ENCODE data around the gene THEMIS2. TPM values are rescaled to one million over a fixed set of nuclear protein-coding genes. Genes with fewer than 3 reads are reported as not detected.
A peak's percentile ranks its signal among the peaks of the same experiment; 100 is the strongest.

The THEMIS2 gene
- total and polyA plus RNA-seq, 2 of the 13 experiments (the other 11 are each of a cell fraction or from before 2014, with no cell fraction given) = 0.38 to 1.5 TPM

DNA sequence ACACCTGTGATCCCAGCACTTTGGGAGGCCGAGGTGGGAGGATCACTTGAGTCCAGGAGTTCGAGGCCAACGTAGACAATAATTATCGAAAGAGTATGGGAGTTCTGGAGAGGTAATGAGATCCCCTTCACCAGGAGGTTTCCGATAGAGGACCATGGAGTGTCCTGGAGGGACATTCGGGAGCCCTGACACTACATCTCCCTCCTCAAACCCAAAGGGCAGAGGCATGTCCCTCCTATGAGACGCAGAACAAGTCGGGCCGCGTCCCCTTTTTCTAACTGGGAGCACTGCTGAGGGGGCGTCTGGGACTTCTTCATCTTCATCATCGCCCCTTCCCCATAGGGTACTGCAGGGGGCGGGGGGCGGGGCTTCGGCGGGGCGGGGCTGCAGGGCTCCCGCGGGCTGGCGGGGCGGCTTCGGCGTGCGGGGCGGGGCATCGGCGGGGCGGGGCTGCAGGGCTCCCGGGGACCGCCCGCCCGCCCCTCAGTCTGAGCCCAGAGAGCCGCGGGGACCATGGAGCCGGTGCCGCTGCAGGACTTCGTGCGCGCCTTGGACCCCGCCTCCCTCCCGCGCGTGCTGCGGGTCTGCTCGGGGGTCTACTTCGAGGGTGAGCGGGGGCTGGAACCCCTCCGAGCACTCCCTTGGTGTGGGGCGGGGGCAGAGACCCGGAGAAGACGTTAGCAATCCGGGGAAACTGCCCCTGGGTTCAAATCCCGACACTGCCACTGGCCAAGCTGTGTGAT is at the start of gene THEMIS2 (continued):
- TF ChIP-seq, protein P1, sequence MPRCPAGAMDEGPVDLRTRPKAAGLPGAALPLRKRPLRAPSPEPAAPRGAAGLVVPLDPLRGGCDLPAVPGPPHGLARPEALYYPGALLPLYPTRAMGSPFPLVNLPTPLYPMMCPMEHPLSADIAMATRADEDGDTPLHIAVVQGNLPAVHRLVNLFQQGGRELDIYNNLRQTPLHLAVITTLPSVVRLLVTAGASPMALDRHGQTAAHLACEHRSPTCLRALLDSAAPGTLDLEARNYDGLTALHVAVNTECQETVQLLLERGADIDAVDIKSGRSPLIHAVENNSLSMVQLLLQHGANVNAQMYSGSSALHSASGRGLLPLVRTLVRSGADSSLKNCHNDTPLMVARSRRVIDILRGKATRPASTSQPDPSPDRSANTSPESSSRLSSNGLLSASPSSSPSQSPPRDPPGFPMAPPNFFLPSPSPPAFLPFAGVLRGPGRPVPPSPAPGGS (CRISPR knock-in tag; IDR thresholded peaks at IDR 0.05) = peak; percentile 75; the same call in 1 of the 2 replicates
- TF ChIP-seq EEA1 (CRISPR knock-in tag; IDR thresholded peaks at IDR 0.05; ENCODE audit: borderline replicate concordance) = 0 out of 2 replicates have a peak, but pooled peaks have one; percentile 22
- TF ChIP-seq KLF9 (CRISPR knock-in tag; IDR thresholded peaks at IDR 0.05; ENCODE audit: low read depth) = no peak
- TF ChIP-seq, protein P2, sequence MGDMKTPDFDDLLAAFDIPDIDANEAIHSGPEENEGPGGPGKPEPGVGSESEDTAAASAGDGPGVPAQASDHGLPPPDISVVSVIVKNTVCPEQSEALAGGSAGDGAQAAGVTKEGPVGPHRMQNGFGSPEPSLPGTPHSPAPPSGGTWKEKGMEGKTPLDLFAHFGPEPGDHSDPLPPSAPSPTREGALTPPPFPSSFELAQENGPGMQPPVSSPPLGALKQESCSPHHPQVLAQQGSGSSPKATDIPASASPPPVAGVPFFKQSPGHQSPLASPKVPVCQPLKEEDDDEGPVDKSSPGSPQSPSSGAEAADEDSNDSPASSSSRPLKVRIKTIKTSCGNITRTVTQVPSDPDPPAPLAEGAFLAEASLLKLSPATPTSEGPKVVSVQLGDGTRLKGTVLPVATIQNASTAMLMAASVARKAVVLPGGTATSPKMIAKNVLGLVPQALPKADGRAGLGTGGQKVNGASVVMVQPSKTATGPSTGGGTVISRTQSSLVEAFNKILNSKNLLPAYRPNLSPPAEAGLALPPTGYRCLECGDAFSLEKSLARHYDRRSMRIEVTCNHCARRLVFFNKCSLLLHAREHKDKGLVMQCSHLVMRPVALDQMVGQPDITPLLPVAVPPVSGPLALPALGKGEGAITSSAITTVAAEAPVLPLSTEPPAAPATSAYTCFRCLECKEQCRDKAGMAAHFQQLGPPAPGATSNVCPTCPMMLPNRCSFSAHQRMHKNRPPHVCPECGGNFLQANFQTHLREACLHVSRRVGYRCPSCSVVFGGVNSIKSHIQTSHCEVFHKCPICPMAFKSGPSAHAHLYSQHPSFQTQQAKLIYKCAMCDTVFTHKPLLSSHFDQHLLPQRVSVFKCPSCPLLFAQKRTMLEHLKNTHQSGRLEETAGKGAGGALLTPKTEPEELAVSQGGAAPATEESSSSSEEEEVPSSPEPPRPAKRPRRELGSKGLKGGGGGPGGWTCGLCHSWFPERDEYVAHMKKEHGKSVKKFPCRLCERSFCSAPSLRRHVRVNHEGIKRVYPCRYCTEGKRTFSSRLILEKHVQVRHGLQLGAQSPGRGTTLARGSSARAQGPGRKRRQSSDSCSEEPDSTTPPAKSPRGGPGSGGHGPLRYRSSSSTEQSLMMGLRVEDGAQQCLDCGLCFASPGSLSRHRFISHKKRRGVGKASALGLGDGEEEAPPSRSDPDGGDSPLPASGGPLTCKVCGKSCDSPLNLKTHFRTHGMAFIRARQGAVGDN (CRISPR knock-in tag; IDR thresholded peaks at IDR 0.05) = peak; percentile 72
- no peak for TF ChIP-seq ZFYVE20 (CRISPR knock-in tag; IDR thresholded peaks at IDR 0.05; ENCODE audit: borderline replicate concordance, low read depth)

DNA sequence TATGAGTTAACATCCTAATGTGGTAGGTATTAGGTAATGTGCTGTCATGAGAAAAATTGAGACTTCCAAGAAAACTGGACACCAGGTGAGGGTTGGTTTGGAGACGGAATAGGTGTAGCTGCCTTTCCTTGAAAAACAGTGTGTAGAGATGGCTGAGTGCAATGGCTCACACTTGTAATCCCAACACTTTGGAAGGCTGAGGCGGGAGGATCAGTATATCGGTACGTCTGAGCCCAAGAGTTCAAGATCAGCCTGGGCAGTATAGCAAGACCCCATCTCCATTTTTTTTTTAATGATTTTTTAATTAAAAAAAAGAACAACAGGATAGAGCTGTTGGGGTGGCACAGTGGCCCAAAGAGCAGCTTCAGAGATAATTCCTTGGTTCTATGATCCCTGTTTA is 48.6 kb upstream of the THEMIS2 start:
- intact Hi-C loops (cut with micrococcal nuclease; ENCODE audit: unreplicated experiment) = no loop called here
- Histone ChIP-seq H3K4me3 (replicated peaks in 1 of 3; ENCODE audit: insufficient read depth in 1 of 3, low read depth in 2 of 3, low read length in 3 of 3) (no peak overlapping the region), H3K4me2 (ENCODE audit: low read depth, low read length) (no peak overlapping the region), H3K79me2 (ENCODE audit: insufficient read depth, low read length) (no peaks in the 10 kb centered on the region), H3K4me1 (ENCODE audit: insufficient read depth, low read length) (peaks cover 11% of the 10 kb centered on the region), H3K27me3 (ENCODE audit: control insufficient read depth in 1 of 2, insufficient read depth in 2 of 2, low read length in 2 of 2) (no peaks in the 10 kb centered on the region), H3K27ac (ENCODE audit: extremely low read length, insufficient read depth, low read length) (no peak overlapping the region), H4K20me1 (ENCODE audit: insufficient read depth, low read length) (no peaks in the 10 kb centered on the region), H2AFZ (ENCODE audit: low read length) (no peak overlapping the region), H3K36me3 (replicated peaks in 1 of 2; ENCODE audit: control insufficient read depth in 1 of 2, insufficient read depth in 2 of 2, low read length in 2 of 2) (peaks cover 0 to 9% of the 10 kb centered on the region in 2 experiments; a peak in 2 of 5 replicates), H3K9me3 (ENCODE audit: low read length) (no peaks in the 10 kb centered on the region), H3K9ac (ENCODE audit: insufficient read depth, low read depth, low read length) (no peak overlapping the region)
- POLR2A ChIA-PET = no interaction called here
- BruUV-seq (replicated peaks) = no TSS peak
- ATAC-seq = no peak
- DNase-seq (ENCODE audit: low spot score) = no peak
- CTCF ChIA-PET (ENCODE audit: low intra/inter-chr PET ratio, low total read pairs) = no interaction called here
- 89% methylated on average over 4 of the region's 4 CpGs for WGBS (ENCODE audit: low lambda C conversion rate)
- in situ Hi-C loops (cut with HindIII; ENCODE audit: extremely low pct_ligation_motif_present, low pct_unique_long_range_greater_than_20kb) = no loop called here
- TF ChIP-seq YEATS4 (CRISPR knock-in tag; IDR thresholded peaks at IDR 0.05; ENCODE audit: borderline replicate concordance) (no peak), NFE2L1 (CRISPR knock-in tag; IDR thresholded peaks at IDR 0.05; ENCODE audit: borderline replicate concordance) (no peak), ZNF121 (CRISPR knock-in tag; IDR thresholded peaks at IDR 0.05) (peak; percentile 34; the same call in 1 of the 2 replicates), ZNF382 (CRISPR knock-in tag; IDR thresholded peaks at IDR 0.05; ENCODE audit: borderline replicate concordance) (no peak), ZNF24 (IDR thresholded peaks at IDR 0.05) (no peak)
- TF ChIP-seq, protein P3, sequence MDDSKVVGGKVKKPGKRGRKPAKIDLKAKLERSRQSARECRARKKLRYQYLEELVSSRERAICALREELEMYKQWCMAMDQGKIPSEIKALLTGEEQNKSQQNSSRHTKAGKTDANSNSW (CRISPR knock-in tag; IDR thresholded peaks at IDR 0.05; ENCODE audit: borderline replicate concordance) = no peak
- TF ChIP-seq, protein P4, sequence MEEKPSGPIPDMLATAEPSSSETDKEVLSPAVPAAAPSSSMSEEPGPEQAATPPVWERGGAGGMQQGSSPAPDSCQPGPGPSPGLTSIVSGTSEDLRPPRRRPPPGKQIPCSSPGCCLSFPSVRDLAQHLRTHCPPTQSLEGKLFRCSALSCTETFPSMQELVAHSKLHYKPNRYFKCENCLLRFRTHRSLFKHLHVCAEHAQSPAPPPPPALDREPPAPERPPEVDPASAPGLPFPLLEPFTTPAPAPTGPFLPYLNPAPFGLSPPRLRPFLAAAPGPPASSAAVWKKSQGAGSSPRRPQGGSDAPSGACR (CRISPR knock-in tag; IDR thresholded peaks at IDR 0.05) = no peak
- no peak for FAIRE-seq

Data from HepG2 (cell line).